Gastroesophageal sphincter (tissue), 3 donors: ENCODE results near the gene BLVRA.
"Not testable (repeated sequence)": the region's sequence is repeated elsewhere in the genome, so short reads cannot be mapped to it uniquely, and the experiment has no call there.

ENCODE experiments used
- EP300 ChIP-seq: sonication (generic); formaldehyde crosslinking; IDR thresholded peaks from one replicate; pipeline ENCODE4 v1.6.1; 2017; ENCODE audit warnings: antibody characterized with exemption, mild to moderate bottlenecking
- POLR2A ChIP-seq, 2 donors: fragments of 450-650 bp; IDR thresholded peaks; one replicate each; pipeline ENCODE4 v1.6.1; 2017; ENCODE audit warnings: antibody characterized with exemption in 2 of 2, mild to moderate bottlenecking in 2 of 2, moderate library complexity in 1 of 2
- POLR2AphosphoS5 ChIP-seq: sonication (generic); formaldehyde crosslinking; IDR thresholded peaks from one replicate; pipeline ENCODE4 v1.6.1; 2017; ENCODE audit warnings: antibody characterized with exemption
- TF ChIP-seq, protein P1 (sequence below), 4 experiments: fragments of 200-600 bp in 2 of 4; fragments of 450-650 bp in 2 of 4; sonication (generic) in 1 of 4; IDR thresholded peaks; one replicate each; pipeline ENCODE4 v1.5.1; 2017 to 2019; ENCODE audit warnings: antibody characterized with exemption in 4 of 4, mild to moderate bottlenecking in 2 of 4, moderate library complexity in 2 of 4

DNA sequence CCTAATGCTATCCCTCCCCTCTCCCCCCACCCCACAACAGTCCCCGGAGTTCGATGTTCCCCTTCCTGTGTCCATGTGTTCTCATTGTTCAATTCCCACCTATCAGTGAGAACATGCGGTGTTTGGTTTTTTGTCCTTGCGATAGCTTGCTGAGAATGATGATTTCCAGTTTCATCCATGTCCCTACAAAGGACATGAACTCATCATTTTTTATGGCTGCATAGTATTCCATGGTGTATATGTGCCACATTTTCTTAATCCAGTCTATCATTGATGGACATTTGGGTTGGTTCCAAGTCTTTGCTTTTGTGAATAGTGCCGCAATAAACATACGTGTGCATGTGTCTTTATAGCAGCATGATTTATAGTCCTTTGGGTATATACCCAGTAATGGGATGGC, 14.8 kb downstream of the BLVRA start:
- TF ChIP-seq POLR2AphosphoS5; POLR2A (IDR thresholded peaks at IDR 0.05); EP300: not testable (repeated sequence)
- TF ChIP-seq, protein P1, sequence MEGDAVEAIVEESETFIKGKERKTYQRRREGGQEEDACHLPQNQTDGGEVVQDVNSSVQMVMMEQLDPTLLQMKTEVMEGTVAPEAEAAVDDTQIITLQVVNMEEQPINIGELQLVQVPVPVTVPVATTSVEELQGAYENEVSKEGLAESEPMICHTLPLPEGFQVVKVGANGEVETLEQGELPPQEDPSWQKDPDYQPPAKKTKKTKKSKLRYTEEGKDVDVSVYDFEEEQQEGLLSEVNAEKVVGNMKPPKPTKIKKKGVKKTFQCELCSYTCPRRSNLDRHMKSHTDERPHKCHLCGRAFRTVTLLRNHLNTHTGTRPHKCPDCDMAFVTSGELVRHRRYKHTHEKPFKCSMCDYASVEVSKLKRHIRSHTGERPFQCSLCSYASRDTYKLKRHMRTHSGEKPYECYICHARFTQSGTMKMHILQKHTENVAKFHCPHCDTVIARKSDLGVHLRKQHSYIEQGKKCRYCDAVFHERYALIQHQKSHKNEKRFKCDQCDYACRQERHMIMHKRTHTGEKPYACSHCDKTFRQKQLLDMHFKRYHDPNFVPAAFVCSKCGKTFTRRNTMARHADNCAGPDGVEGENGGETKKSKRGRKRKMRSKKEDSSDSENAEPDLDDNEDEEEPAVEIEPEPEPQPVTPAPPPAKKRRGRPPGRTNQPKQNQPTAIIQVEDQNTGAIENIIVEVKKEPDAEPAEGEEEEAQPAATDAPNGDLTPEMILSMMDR (IDR thresholded peaks at IDR 0.05), result not testable (repeated sequence)
